GM06990 (cell line): ENCODE results near the gene POU4F3.

Experiments
- DNase-seq: peaks from one replicate; pipeline ENCODE4 v3.0.0-alpha.2; 2011; ENCODE audit not compliant: insufficient read length; ENCODE audit errors: extremely low read depth
- H3K27me3 ChIP-seq: replicated peaks from 2 replicates; pipeline ENCODE4 v1.6.0; 2011; ENCODE audit warnings: low read length; ENCODE audit not compliant: control insufficient read depth, insufficient read depth
- H3K36me3 ChIP-seq: 2 replicates; pipeline ENCODE4 v1.5.1; 2011; ENCODE audit warnings: low read length; ENCODE audit not compliant: control insufficient read depth, insufficient read depth
- H3K4me3 ChIP-seq: replicated peaks from 2 replicates; pipeline ENCODE4 v1.5.1; 2011; ENCODE audit warnings: low read depth, mild to moderate bottlenecking, control low read depth, low read length
- CTCF ChIP-seq: IDR thresholded peaks from 2 replicates; pipeline ENCODE4 v1.5.1; 2011; ENCODE audit warnings: low read length, control low read depth, mild to moderate bottlenecking, inconsistent platforms; ENCODE audit not compliant: insufficient read depth, poor library complexity, severe bottlenecking

The POU4F3 gene

GRCh38 chr5:146366904-146367303 is 28.3 kb downstream of the POU4F3 start:
- Histone ChIP-seq H3K27me3 (no peaks in the 10 kb centered on the region; the same call in 1 of the 2 replicates), H3K36me3 (no peaks in the 10 kb centered on the region), H3K4me3 (no peak overlapping the region)
- DNase-seq: no peak
- no peak for TF ChIP-seq CTCF

GRCh38 chr5:146368137-146368536 is 29.5 kb downstream of the POU4F3 start:
- no peak for TF ChIP-seq CTCF
- Histone ChIP-seq H3K4me3 (no peak overlapping the region), H3K36me3 (no peaks in the 10 kb centered on the region), H3K27me3 (no peaks in the 10 kb centered on the region; the same call in 1 of the 2 replicates)
- DNase-seq: no peak

GRCh38 chr5:146369691-146370090 is 31.1 kb downstream of the POU4F3 start:
- H3K36me3 ChIP-seq: no peaks in the 10 kb centered on the region
- DNase-seq: no peak
- H3K4me3 ChIP-seq: no peak overlapping the region
- H3K27me3 ChIP-seq: no peaks in the 10 kb centered on the region; the same call in 1 of the 2 replicates
- TF ChIP-seq CTCF: no peak

GRCh38 chr5:146376821-146377220 is 38.2 kb downstream of the POU4F3 start:
- H3K27me3 ChIP-seq: no peaks in the 10 kb centered on the region
- H3K4me3 ChIP-seq: no peak overlapping the region
- no peak for DNase-seq
- no peak for TF ChIP-seq CTCF
- H3K36me3 ChIP-seq: no peaks in the 10 kb centered on the region

- H3K36me3 ChIP-seq: no peaks in the 10 kb centered on the region
- TF ChIP-seq CTCF: no peak
- no peak overlapping the region for H3K4me3 ChIP-seq
These were observed 40.3 kb downstream of the POU4F3 start for GRCh38 chr5:146378986-146379385.

GRCh38 chr5:146380714-146381113 is 42.1 kb downstream of the POU4F3 start:
- Histone ChIP-seq H3K27me3 (no peaks in the 10 kb centered on the region), H3K4me3 (no peak overlapping the region), H3K36me3 (no peaks in the 10 kb centered on the region)
- DNase-seq: no peak
- no peak for TF ChIP-seq CTCF

More at GRCh38 chr5:146378986-146379385, 40.3 kb downstream of the POU4F3 start:
- no peak for DNase-seq
- H3K27me3 ChIP-seq: no peaks in the 10 kb centered on the region
